Brain pericyte (primary cell): Measurements from ENCODE around the gene KCNMB2.
"Not testable (repeated sequence)": the region's sequence is repeated elsewhere in the genome, so short reads cannot be mapped to it uniquely, and the experiment has no call there.

ENCODE experiments used
- DNase-seq: peaks from one replicate; pipeline ENCODE4 v3.0.0-alpha.2; 2012; ENCODE audit warnings: low read depth, low spot score

Gene KCNMB2

DNA sequence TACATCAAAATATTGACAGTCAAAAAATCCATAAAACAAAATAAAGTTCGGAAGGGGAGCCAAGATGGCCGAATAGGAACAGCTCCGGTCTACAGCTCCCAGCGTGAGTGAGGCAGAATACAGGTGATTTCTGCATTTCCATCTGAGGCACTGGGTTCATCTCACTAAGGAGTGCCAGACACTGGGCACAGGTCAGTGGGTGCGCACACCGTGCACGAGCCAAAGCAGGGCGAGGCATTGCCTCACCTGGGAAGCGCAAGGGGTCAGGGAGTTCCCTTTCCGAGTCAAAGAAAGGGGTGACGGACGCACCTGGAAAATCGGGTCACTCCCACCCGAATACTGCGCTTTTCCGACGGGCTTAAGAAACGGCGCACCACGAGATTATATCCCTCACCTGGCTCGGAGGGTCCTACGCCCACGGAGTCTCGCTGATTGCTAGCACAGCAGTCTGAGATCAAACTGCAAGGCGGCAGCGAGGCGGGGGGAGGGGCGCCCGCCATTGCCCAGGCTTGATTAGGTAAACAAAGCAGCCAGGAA, 323.7 kb downstream of the KCNMB2 start:
- DNase-seq: not testable (repeated sequence)

- no peak for DNase-seq
These were observed 332.4 kb downstream of the KCNMB2 start for GRCh38 chr3:178868681-178869080.

GRCh38 chr3:178870085-178870484, 333.8 kb downstream of the KCNMB2 start:
- DNase-seq: no peak

DNA sequence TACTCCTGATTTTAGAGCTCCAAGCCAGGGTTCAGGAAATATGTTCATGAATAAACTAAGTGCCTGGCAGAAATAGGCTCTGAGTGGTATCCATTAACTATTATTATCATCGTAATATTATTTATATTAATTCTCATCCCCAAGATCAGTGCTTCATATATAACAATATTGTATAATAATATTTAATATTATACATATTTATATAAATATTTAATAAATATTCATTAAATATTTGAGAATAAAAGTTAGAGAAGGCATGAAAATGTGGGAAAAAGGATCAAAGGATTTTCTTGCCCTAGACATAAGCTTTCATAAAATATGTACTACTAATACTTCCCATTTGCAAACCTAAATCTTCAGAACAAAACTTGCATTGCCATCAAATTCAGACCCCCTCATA, 338.9 kb downstream of the KCNMB2 start:
- no peak for DNase-seq

DNA sequence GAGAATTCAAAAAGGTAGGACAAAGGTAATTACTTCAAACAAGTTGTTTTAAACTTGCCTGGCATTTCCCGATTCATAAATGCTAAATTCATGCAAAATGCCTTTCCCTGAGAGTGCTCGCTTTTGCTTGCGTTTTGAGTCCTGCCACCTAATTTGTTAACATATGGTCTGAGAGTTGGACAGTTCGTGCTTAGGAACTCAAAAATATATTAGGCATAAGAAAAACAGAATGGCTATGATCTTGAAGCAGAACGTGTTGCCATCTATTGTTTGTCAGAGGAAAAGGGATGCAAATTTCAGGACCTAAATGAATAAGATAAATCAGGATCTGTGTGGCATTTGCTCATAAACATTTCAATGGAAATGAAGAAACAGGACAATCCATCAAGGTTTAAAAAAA, 339.6 kb downstream of the KCNMB2 start:
- DNase-seq: no peak

DNA sequence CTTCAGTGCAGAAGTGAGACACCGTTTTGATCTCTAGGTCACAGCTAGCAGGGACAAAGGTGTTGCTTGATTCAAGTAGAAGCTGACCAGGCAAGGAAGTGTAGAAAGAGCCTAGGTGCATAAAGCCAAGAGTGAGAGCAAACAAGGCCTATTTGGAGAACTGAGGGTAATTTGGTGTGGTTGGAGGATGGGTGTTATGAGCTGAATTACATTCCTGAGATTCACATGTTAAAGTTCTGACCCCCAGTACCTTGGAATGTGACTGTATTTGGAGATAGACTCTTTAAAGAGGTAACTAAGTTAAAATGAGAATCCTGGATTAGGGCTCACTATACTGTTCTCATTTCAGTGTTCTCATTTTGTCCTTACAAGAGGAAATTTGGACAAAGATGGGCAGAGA, 344.0 kb downstream of the KCNMB2 start:
- DNase-seq: no peak
